IMR-90 (cell line): ENCODE measurements around the gene PAM.

Source experiments
- CEBPB ChIP-seq: IDR thresholded peaks from 2 replicates; pipeline ENCODE4 v1.6.1; 2012; ENCODE audit warnings: low read depth, low read length, improper control_type of control experiment
- MAFK ChIP-seq: IDR thresholded peaks from 2 replicates; pipeline ENCODE4 v1.6.1; 2012; ENCODE audit warnings: low read depth, low read length, improper control_type of control experiment
- POLR2A ChIP-seq: IDR thresholded peaks from 2 replicates; pipeline ENCODE4 v1.6.1; 2012; ENCODE audit warnings: mild to moderate bottlenecking, low read depth, low read length
- RCOR1 ChIP-seq: IDR thresholded peaks from 2 replicates; pipeline ENCODE4 v1.6.1; 2012; ENCODE audit warnings: mild to moderate bottlenecking, low read length, improper control_type of control experiment; ENCODE audit not compliant: insufficient replicate concordance
- RFX5 ChIP-seq: IDR thresholded peaks from 2 replicates; pipeline ENCODE4 v1.8.0; 2012; ENCODE audit warnings: low read depth, mild to moderate bottlenecking, low read length, moderate library complexity
- SMC3 ChIP-seq: fragments of 150-350 bp; IDR thresholded peaks from 2 replicates; pipeline ENCODE4 v1.6.1; 2016; ENCODE audit warnings: low read depth, mild to moderate bottlenecking, antibody characterized with exemption, low read length, moderate library complexity
- TF ChIP-seq, protein P1 (sequence below): conservative IDR thresholded peaks from 2 replicates; pipeline ENCODE4 v1.5.1; 2012; ENCODE audit warnings: mild to moderate bottlenecking, low read depth, low read length, improper control_type of control experiment
- TF ChIP-seq, protein P2 (sequence below): fragments of 150-350 bp; IDR thresholded peaks from 2 replicates; pipeline ENCODE4 v1.6.1; 2016; ENCODE audit warnings: low read depth, mild to moderate bottlenecking, low read length, moderate library complexity, borderline replicate concordance

- TF ChIP-seq, protein P1, sequence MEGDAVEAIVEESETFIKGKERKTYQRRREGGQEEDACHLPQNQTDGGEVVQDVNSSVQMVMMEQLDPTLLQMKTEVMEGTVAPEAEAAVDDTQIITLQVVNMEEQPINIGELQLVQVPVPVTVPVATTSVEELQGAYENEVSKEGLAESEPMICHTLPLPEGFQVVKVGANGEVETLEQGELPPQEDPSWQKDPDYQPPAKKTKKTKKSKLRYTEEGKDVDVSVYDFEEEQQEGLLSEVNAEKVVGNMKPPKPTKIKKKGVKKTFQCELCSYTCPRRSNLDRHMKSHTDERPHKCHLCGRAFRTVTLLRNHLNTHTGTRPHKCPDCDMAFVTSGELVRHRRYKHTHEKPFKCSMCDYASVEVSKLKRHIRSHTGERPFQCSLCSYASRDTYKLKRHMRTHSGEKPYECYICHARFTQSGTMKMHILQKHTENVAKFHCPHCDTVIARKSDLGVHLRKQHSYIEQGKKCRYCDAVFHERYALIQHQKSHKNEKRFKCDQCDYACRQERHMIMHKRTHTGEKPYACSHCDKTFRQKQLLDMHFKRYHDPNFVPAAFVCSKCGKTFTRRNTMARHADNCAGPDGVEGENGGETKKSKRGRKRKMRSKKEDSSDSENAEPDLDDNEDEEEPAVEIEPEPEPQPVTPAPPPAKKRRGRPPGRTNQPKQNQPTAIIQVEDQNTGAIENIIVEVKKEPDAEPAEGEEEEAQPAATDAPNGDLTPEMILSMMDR: no peak
- no peak for TF ChIP-seq MAFK
- no peak for TF ChIP-seq POLR2A
- TF ChIP-seq, protein P2, sequence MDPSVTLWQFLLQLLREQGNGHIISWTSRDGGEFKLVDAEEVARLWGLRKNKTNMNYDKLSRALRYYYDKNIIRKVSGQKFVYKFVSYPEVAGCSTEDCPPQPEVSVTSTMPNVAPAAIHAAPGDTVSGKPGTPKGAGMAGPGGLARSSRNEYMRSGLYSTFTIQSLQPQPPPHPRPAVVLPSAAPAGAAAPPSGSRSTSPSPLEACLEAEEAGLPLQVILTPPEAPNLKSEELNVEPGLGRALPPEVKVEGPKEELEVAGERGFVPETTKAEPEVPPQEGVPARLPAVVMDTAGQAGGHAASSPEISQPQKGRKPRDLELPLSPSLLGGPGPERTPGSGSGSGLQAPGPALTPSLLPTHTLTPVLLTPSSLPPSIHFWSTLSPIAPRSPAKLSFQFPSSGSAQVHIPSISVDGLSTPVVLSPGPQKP: no peak
- no peak for TF ChIP-seq RFX5
- no peak for TF ChIP-seq CEBPB
- TF ChIP-seq RCOR1: no peak
- no peak for TF ChIP-seq SMC3
Observed at GRCh38 chr5:102737161-102737560, 17.9 kb upstream of the PAM start.
